ENCODE data around the gene NANOS3.

Gene NANOS3

DNA sequence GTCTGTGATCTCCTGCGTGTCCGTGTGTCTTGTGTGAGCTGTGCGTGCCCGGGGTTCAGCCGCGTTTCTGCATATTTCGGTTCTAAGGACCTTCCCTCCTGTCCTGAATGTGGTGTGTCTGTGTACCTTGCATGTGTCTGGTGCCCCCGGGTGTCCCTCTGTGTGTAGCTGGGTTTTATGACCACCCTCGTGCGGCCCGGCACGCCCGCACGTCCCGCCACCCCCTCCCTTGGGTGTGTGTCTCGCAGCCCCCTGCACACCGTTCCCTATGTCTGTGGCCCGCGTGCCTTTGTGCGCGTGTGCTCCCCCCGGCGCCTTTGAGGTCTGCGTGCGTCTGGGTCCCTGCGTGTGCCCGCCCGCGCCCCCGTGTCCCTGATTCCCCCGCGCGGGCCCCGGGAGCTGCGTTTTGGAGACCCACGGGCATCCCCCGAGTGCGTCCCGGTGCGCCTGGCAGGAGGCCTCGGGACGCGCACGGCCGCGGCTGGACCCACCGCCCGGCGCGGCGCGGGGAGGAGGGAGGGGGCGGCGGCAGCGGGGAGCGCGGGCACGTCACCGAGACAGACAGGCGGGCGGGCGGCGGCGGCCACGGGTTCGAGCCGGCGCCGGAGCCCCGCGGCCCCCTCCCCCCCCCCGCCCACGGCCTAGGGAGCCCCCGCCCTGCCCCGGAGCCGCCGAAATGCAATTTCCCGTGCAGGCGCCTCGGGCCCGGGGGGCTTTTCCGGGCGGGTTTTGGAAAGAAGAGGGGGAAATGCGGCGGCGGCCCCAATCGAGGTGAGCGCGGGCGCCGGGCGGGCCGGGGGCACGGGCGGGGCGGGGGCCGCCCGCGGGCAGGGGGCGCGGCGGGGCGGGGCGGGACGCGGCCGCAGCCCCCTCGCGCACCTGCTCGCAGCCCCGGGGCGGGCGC, 12.0 kb upstream of the NANOS3 start:
- no peak for DNase-seq (ENCODE audit: extremely low read depth, low read depth)
- TF ChIP-seq, protein P1, sequence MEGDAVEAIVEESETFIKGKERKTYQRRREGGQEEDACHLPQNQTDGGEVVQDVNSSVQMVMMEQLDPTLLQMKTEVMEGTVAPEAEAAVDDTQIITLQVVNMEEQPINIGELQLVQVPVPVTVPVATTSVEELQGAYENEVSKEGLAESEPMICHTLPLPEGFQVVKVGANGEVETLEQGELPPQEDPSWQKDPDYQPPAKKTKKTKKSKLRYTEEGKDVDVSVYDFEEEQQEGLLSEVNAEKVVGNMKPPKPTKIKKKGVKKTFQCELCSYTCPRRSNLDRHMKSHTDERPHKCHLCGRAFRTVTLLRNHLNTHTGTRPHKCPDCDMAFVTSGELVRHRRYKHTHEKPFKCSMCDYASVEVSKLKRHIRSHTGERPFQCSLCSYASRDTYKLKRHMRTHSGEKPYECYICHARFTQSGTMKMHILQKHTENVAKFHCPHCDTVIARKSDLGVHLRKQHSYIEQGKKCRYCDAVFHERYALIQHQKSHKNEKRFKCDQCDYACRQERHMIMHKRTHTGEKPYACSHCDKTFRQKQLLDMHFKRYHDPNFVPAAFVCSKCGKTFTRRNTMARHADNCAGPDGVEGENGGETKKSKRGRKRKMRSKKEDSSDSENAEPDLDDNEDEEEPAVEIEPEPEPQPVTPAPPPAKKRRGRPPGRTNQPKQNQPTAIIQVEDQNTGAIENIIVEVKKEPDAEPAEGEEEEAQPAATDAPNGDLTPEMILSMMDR (IDR thresholded peaks at IDR 0.05; ENCODE audit: low read depth, low read length) = no peak

DNA sequence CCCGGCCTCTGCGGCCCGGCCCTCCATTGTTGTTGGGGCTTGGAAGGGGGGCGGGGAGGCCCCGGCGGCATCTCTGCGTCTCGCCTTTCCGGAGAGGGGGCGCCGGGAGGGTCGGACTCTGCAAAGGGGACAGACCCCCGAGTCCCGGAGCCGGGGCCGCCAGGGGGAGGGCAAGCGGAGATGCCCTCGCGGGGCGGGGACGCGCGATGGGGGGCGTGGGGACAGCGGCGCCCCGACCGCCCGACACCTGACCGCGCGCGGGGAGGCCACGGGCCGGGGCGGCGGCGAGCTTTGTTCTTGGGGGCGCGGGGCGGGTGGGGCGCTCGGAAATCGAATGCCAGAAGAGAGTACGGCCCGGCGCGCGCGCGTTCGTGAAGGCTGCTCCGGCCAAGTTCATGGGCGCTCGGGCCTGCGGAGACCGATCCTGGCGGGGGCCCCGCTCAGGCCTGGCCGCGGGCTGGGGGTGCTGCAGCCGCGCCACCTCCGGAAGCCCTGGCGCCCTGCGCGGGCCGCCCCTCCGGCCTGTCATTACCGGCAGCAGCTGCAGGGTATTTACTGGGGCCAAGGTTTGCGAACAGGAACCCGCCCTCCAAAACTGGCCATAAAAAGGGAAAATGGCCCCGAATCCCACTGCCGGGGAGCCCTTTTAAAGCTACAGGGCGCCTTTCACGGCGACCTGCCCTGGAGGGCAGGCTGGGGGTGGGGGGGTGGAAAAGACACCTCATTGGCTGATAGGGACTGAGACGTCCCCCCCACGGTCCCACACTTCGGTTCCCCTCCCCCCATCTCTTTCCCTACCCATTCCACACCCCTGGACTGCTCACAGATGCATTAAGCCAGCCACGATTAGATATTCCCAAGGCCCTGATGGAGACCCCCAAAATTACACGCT, 11.1 kb upstream of the NANOS3 start:
- no peak for DNase-seq (ENCODE audit: extremely low read depth, low read depth)

DNA sequence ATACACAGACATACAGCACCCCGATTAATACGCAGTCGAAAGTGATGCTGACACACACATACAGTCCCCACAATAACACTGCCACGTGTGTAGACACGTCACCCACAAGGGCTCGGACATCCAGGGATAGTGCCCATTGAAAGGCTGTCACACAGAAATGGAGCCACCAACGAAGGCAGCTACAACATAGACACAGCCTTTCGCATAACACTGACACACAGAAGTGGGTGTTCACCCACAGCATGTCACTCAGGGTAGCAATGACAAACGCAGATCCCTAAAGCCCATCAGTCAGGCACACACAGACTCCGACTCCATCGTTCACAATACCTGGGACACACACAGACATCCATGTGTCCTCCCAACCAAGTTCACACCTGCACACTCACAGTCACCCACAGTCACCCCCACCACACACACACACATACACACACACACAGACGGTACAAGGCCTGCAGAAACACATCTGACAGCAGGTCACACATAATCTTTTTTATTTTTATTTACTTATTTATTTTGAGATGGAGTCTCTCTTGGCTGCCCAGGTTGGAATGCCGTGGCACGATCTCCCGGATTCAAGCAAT, 10.4 kb upstream of the NANOS3 start:
- DNase-seq (ENCODE audit: extremely low read depth, low read depth) = no peak
- TF ChIP-seq, protein P1 (IDR thresholded peaks at IDR 0.05; ENCODE audit: low read depth, low read length) = no peak

More for the DNA sequence above, 11.1 kb upstream of the NANOS3 start:
- TF ChIP-seq, protein P1 (IDR thresholded peaks at IDR 0.05; ENCODE audit: low read depth, low read length) = no peak

GRCh38 chr19:13868663-13869062, 8.3 kb upstream of the NANOS3 start:
- DNase-seq (ENCODE audit: extremely low read depth, low read depth) = no peak
- TF ChIP-seq, protein P1 (IDR thresholded peaks at IDR 0.05; ENCODE audit: low read depth, low read length) = no peak

DNA sequence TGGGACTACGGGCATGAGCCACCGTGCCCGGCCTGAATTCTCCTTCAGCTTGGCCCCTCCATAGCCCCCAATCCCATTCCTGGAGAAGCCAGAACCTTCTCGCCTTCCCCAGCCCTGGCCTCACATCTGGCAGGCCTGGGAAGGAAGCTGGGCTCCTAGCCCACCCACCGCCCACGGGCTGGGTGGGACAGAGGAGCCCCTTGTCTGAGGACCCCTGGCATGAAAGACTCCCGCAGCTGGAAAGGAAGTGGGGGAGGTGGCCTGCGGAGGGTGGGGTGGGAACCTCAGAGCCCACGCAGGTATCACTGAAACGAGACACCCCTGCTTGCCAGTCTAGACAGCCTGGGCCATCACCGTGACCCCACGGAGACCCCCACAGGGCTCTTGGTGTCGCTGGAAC, 7.7 kb upstream of the NANOS3 start:
- TF ChIP-seq, protein P1 (IDR thresholded peaks at IDR 0.05; ENCODE audit: low read depth, low read length) = no peak
- DNase-seq (ENCODE audit: extremely low read depth, low read depth) = no peak

DNA sequence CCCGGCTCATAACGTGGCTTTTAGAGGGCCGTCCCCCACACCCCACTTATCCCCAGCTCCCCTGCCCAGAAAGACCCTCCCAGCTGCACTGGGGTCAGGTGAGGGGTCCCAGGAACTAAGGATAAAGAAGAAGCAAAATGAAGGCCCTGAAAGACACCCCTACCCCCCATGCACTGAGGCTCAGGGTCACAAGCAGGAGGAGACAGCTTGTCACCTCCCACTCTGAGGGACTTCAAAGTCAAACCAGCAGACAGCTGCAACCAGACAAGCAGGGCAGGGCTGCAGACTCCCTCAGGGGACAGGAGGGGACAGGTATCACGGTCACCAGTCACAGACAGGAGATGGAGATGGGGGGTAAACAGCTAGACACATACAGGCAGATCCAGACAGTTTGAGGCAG, 6.1 kb upstream of the NANOS3 start:
- TF ChIP-seq, protein P1 (IDR thresholded peaks at IDR 0.05; ENCODE audit: low read depth, low read length) = no peak
- DNase-seq (ENCODE audit: extremely low read depth, low read depth) = no peak

Measured in AG09319 (cell line).